SKM-1 (cell line): ENCODE measurements around the gene CRISPLD2.
"Not testable (repeated sequence)": the region's sequence is repeated elsewhere in the genome, so short reads cannot be mapped to it uniquely, and the experiment has no call there.

Source experiments
- DNase-seq: peaks from one replicate; lab custom pipeline; 2025; ENCODE audit not compliant: unreplicated experiment; lab: John Stamatoyannopoulos, UW

Gene CRISPLD2

GRCh38 chr16:84839054-84839453 is 19.3 kb downstream of the CRISPLD2 start:
- no peak for DNase-seq

GRCh38 chr16:84839956-84840355 is 20.2 kb downstream of the CRISPLD2 start:
- no peak for DNase-seq

- DNase-seq = no peak
These were observed 21.2 kb downstream of the CRISPLD2 start for GRCh38 chr16:84840687-84841627.

GRCh38 chr16:84841787-84842300 is 22.1 kb downstream of the CRISPLD2 start:
- DNase-seq = no peak

- no peak for DNase-seq
These were observed 22.8 kb downstream of the CRISPLD2 start for GRCh38 chr16:84842516-84843148.

GRCh38 chr16:84843149-84844048 is 23.6 kb downstream of the CRISPLD2 start:
- no peak for DNase-seq

GRCh38 chr16:84844049-84844350 is 24.2 kb downstream of the CRISPLD2 start:
- DNase-seq = no peak

GRCh38 chr16:84844559-84845495 is 25.0 kb downstream of the CRISPLD2 start:
- DNase-seq = no peak

- DNase-seq = no peak
These were observed 25.8 kb downstream of the CRISPLD2 start for GRCh38 chr16:84845496-84846002.

- no peak for DNase-seq
These were observed 28.0 kb downstream of the CRISPLD2 start for GRCh38 chr16:84847564-84848355.

GRCh38 chr16:84848986-84849634 is 29.3 kb downstream of the CRISPLD2 start:
- DNase-seq = no peak

GRCh38 chr16:84849751-84850150 is 30.0 kb downstream of the CRISPLD2 start:
- DNase-seq = no peak

GRCh38 chr16:84850714-84851113 is 30.9 kb downstream of the CRISPLD2 start:
- DNase-seq = no peak

- no peak for DNase-seq
These were observed 31.7 kb downstream of the CRISPLD2 start for GRCh38 chr16:84851192-84852127.

- no peak for DNase-seq
These were observed 33.7 kb downstream of the CRISPLD2 start for GRCh38 chr16:84853534-84853933.

GRCh38 chr16:84854759-84855158 is 35.0 kb downstream of the CRISPLD2 start:
- DNase-seq = no peak

- DNase-seq = not testable (repeated sequence)
These were observed 35.8 kb downstream of the CRISPLD2 start for GRCh38 chr16:84855435-84856202.
